GM18870 (cell line): Measurements from ENCODE around the gene UBE2E1.
A peak's percentile ranks its signal among the peaks of the same experiment; 100 is the strongest.

Experiments
- ATAC-seq: cut with Tn5 transposase; IDR thresholded peaks from one replicate; pipeline ENCODE4 v1.9.1; 2021; ENCODE audit warnings: moderate library complexity; ENCODE audit not compliant: unreplicated experiment

The UBE2E1 gene

DNA sequence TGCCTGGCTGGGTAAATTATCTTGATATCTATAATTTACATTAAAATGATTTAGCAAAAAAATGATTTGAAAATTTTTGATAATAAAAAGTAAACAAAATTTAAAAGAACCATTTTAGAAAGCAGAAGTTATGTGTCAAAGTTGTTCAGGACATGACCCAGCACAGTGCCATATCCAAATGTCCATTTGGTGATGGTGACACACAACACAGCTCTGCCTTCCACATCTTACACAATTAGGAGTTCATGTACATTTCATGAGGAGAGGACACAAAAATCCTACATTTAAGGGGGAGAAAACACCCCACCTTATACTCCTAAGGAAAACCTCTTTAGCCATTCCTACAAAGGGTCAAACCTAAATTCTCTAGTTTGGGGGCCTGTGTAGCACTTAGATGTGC lies 10.7 kb upstream of the UBE2E1 start:
- ATAC-seq, result no peak

GRCh38 chr3:23796518-23796917 lies 9.2 kb upstream of the UBE2E1 start:
- no peak for ATAC-seq

DNA sequence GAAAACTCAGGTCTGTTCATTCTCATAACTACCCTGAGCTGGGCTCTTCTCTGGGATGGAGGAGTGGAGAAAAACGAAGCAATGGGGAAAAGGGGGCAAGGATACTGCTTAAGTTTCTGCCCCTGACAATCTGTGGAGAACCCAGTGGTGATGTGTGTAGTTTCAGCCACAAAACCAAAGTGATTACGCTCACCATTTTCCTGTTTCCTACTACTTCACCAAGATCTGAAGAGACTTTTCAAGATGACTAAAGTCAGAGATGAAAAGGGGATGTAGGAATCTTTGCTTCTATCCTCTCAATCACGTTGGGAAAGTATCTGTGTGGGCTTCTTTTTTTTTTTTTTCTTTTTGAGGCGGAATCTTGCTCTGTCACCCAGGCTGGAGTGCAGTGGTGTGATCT lies 8.3 kb upstream of the UBE2E1 start:
- peak; percentile 93 for ATAC-seq

GRCh38 chr3:23798456-23798855 lies 7.3 kb upstream of the UBE2E1 start:
- no peak for ATAC-seq

DNA sequence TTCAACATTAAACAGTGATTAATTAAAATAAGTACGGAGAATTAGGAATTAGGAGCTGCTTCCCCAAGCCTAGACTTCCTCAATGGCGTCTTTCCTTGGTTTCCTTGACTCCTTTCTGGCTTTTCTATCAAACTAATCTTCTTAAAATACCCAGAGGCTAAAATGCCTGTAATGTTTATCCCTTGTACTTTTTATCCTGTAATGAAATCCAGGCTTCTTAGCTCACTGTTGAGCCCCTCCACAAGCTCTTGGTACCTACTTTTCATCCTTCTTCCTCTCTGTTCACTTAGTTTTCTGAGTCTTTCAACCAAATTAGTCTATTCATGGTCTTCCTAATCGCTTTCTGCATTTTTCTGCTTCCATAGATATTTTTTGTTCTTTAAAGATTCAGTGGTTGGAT lies 6.9 kb upstream of the UBE2E1 start:
- ATAC-seq, result no peak

GRCh38 chr3:23800731-23801130 lies 5.0 kb upstream of the UBE2E1 start:
- ATAC-seq, result no peak

GRCh38 chr3:23804441-23805209 lies 1.1 kb upstream of the UBE2E1 start:
- no peak for ATAC-seq

- no peak for ATAC-seq
Observed at GRCh38 chr3:23805210-23805632, 534 bp upstream of the UBE2E1 start.

DNA sequence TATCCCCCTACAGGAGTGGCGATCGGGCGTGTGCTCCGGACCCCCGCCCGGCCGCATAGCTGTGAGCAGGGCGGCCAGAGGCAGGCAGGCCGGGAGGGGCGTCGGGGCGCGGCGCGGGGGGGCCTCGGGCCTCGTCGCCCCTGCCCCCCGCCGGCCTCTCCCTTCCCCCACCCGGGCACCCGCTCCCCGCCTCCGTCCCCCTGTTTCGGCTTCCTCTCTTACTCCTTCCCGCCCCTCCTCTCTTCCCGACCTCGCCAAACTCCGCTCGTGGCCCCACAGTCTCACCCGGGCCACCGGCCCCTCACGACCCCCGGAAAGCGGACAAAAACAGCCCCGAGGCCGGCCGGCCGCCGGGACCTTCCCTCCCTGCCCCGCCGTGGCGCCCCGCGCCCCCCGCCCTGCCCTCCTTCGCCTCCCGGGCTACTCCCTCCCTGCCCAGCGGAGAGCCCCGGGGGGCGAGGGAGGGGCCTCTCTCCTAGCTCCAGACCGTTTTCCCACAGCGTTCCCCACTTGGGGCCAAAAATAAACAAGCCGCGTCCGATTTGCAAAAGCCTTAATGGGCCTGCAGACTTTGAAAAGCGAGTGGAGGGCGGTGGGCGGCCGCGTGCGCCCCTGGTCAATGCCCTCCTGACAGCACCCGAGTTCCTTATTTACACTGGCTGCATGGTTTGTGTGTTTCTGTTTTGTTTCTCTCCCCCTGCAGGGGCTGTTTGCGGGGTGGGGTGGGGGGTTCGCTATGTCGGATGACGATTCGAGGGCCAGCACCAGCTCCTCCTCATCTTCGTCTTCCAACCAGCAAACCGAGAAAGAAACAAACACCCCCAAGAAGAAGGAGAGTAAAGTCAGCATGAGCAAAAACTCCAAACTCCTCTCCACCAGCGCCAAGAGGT lies 1.0 kb downstream of the UBE2E1 start:
- no peak for ATAC-seq

GRCh38 chr3:23807424-23808015 lies 1.8 kb downstream of the UBE2E1 start:
- ATAC-seq, result no peak

- no peak for ATAC-seq
Observed at GRCh38 chr3:23808525-23808924, 2.8 kb downstream of the UBE2E1 start.

DNA sequence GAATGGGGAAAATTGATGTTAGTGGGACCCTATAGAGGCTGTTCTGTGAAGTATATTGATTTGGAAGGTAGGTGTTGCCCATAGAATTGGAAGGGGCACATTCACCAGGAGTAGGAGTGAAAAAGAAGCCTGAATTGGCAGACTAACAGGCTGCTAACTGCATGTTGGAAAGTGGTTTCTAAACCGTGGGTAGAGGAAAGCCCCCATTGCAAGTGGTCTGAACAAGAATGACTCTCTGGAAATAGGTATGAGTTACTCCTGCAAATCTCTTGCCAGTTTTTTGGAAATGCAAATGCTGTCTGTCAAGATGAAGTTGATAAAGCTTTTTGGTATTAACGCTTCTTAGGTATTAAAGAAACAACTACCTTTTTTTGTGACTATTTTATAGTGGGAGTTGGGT lies 3.5 kb downstream of the UBE2E1 start:
- ATAC-seq, result peak; percentile 40

- ATAC-seq, result no peak
Observed at GRCh38 chr3:23809840-23810342, 4.1 kb downstream of the UBE2E1 start.

GRCh38 chr3:23810343-23811184 lies 4.8 kb downstream of the UBE2E1 start:
- no peak for ATAC-seq

DNA sequence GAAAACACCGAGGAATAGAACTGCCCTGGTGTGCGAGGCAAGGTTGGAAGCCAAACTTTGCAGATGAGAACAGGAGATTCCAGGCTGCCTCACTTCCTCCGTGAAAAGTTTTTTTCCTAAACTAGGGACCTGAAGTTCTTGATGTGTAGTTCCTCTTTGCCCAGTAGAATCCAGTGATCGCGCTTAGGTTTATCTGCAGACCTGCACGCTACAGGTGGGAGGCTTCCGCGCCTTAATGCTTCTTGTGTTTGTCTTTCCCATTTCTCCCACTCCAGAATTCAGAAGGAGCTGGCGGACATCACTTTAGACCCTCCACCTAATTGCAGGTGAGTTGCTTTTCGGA lies 5.4 kb downstream of the UBE2E1 start:
- no peak for ATAC-seq

GRCh38 chr3:23811919-23812318 lies 6.2 kb downstream of the UBE2E1 start:
- peak; percentile 54 for ATAC-seq

DNA sequence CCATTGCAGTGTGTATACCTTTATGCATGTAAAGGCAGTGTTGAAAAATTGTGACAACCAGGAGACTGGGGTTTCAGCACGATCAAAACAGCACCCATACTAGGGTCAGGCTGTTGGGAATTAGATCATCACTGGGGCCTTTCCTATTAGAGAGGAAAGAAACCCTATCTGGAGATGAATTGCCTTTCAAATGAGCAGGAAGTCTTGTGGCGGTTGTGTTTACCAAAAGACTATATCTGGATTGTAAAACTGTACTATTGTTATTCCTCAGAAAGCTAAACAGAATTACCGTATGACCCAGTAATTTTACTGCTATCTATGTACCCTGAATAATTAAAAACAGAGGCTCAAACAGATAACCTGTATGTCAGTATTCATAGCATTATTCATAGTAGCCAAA lies 10.1 kb downstream of the UBE2E1 start:
- no peak for ATAC-seq

- no peak for ATAC-seq
Observed at GRCh38 chr3:23816721-23817120, 11.0 kb downstream of the UBE2E1 start.

GRCh38 chr3:23817508-23818223 lies 11.9 kb downstream of the UBE2E1 start:
- no peak for ATAC-seq
